ENCODE data around the gene PRSS57.

The PRSS57 gene

DNA sequence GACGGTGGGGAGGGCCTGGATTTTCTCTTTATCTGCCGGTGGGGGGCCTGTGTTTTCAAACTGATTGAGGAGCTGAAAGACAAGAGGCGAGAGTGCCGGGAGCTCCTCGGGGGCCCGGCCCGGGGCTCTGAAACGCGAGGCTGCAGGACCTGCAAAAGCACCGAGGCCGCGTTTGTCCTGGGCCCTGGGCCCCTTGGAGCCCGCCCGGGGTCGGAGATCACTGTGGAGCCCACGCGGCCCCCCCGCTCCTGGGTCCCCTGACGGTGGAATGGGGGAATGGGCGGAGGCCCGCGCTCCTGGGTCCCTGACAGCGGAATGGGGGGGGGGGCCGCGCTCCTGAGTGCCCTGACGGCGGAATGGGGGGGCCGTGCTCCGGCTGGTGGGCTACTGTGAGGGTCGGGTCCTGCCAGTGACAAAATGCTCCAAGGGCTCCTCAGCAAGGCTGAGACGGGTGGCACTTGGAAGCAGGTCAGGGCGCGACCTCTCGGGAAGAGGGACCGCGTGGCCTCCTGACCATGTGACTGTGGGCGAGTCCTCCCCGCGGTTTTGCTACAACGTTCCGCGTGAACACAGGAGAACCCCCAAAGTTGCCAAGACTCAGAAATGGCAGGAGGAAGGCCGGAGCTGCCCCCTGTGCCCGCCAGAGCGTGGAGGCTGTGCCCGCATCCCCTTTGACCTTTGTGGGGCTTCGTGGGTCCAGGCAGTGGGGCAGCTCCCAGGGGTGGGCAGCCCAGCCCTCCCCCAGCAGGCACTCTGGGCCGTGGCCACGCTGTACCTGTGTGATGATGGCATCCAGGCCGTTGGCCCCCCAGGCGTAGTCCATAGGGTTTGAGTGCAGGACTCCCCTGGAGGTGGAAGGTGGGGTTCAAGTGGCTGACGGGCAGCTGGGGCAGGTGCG lies 46.1 kb downstream of the PRSS57 start:
- DNase-seq = no peak

DNA sequence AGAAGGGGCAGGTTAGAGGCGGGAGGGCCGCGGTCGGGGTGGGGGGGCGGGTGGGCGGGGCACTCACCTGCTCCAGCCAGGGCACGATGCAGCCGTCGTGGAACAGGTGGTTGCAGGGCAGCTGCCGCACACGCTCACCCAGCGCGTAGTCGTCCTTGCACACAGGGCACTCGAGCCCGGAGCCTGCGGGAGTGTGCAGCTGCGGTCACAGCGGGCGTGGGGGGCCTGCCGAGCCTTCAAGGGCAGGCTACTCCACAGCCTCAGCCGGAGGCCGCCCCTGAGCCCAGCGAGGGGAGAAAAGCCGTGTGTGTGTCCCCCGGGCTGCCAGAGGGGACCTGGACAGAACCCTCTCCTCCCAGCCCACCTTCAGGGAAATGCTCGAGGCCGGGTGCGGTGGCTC lies 46.9 kb downstream of the PRSS57 start:
- no peak for DNase-seq

DNA sequence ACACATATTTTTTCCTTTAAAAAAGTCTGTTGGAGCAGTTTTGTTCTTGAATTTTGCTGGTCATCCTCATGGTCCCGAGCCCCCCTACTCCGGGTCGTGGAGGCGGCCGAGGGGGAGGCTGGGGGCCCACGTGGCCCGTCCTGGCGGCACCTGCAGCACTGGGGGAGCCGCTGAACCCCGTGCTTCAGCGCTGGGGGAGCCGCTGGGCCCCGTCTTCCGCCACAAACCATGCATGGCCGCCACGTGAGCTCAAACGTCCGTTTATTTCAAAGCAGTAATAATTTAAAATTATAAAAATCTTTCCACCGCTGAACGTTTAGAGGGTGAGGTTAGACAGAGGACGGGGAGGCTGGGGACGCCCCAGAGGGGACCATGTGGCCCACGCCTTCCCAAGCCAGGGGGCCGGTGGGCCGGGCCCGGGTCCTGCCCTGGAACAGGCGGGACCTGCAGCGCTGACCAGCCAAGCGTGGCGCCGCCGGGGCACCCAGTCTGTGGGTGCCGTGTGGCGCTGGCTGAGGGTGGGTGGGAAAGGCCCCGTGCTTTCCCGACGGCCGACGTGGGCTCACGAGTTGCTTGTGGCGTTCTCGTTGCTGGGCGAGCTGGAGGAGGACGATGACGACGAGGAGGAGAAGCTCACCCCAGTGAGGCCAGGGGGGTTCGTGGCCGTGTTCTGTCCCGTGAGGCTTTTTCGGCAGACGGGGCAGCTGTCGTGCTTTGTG lies 47.5 kb downstream of the PRSS57 start:
- DNase-seq = no peak

DNA sequence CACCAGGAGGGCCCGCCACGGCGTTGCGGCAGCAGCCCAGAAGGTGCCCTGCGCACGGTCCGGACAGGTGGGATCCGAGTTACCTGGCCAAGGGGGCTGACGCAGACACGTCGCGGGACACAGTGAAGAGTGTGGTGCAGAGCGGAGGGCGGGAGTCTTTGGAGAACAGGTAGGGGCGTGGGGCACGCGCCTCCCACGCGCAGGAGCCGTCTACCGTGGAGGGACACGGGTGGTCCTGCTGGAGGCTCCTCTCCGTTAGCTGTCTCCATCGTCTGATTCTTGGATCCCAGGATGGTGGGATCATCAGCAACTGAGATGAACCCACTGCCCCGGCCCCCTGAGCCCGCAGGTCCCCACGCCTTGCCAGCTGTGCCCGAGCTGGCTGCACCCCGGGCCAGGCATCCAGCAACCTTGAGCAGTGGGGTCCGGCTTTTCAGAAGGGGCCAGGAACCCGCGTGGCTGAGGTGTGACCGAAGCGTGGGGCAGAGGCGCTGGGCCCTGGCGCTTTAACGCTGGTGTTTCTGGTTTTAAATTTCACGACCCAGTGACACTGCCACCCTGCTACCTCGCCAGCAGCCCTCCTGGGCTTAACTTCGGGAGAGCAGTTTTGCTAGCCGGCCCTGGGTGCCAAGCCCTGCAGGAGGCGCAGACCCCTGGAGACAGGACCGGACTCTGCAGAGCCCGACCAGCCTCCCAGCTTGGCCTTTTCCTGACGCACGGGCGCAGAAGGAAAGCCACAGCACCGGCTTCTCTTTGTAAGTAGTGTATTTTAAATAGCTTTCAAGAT lies 48.3 kb downstream of the PRSS57 start:
- no peak for DNase-seq

DNA sequence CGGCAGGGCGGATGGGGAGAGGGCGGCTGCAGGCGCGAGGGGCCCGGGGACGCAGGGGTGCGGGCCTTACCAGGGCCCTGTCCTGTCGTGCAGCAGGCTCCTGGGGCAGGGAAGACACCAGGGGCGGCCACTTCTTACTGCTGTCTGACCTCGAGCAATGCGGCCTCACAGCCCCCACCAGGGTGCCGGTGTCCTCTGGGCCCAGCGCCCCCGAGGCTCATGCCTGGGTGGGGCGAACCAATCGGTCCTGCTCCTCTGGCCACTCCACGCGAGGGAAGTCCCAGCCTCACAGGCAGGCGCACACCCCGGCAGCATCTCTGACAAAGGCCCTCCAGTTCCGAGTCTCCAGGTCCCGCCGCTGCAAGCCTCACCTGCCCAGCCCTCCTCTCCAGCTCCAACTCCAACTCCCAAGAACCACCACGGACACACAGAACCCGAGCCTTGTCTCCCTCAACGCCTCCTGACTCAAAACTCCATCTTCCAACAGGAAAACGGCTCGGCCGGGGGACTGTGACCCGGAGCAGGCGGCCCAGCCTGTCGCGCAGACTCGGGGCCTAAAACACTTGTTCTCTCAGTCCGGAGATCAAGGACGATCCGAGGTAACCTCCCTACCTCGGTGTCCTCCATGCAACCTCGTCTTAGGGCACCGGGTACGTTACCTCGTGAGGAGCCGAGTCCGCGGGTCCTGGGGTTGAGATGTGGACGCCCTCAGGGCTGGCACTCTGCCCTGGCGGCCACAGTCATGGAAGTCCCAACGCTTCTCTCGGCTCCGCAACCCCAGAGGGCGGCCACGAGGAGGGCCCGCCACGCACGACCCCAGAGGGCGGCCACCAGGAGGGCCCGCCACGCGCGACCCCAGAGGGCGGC lies 49.1 kb downstream of the PRSS57 start:
- DNase-seq = no peak

DNA sequence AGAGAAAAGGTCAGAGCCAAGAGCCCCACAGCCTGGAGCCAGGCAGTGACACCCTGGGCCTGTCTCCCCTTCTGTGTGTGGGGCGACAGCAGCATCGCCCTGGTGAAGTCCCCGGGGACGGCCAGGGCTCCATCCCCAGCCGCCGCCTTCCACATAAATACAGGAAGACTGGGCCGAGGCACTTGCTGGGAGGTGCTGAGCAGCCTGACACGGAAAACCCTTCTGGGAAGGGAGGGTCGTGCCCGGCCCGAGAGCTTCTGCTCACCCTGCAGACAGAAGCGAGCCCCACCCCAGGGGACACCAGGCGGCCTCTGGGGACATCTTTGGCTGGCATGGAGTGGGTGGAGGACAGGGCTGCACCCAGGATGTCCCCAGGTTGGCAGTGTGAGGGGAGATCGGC lies 50.5 kb downstream of the PRSS57 start:
- DNase-seq = no peak

DNA sequence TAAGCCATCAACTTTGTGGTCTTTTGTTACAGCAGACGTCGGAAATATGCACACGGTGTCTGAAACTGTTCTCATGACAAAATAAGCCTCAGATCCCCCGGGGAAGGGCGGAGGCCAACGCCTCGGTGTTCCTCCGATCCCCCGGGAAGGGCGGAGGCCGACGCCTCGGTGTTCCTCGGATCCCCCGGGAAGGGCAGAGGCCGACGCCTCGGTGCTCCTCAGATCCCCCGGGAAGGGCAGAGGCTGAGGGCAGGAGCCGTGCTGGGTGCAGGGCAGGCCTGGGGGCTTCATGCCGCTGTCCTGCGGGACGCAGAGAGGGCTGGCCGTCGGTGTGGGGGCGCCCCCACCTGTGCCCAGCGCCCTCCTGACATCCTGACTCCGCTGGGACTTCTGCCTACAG lies 50.9 kb downstream of the PRSS57 start:
- DNase-seq = no peak

DNA sequence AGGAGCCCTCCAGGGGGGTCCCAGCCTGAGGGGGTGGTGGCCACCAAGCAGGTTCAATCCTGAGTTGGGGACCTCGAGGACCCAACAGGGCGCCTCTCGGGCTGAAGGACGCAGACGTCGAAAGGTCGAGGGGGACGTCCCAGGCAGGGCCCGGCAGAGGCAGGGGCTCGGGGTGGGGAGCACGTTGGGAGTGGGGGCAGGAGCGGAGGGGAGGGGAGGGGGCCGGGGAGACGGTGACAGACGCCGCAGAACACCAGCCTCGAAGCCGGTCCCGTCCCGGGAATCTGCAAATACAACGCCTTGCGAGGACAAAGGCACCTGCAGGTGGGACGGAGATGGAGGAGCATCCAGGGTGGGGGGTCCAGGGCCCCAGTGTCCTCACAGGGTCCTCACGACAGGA lies 51.5 kb downstream of the PRSS57 start:
- no peak for DNase-seq

DNA sequence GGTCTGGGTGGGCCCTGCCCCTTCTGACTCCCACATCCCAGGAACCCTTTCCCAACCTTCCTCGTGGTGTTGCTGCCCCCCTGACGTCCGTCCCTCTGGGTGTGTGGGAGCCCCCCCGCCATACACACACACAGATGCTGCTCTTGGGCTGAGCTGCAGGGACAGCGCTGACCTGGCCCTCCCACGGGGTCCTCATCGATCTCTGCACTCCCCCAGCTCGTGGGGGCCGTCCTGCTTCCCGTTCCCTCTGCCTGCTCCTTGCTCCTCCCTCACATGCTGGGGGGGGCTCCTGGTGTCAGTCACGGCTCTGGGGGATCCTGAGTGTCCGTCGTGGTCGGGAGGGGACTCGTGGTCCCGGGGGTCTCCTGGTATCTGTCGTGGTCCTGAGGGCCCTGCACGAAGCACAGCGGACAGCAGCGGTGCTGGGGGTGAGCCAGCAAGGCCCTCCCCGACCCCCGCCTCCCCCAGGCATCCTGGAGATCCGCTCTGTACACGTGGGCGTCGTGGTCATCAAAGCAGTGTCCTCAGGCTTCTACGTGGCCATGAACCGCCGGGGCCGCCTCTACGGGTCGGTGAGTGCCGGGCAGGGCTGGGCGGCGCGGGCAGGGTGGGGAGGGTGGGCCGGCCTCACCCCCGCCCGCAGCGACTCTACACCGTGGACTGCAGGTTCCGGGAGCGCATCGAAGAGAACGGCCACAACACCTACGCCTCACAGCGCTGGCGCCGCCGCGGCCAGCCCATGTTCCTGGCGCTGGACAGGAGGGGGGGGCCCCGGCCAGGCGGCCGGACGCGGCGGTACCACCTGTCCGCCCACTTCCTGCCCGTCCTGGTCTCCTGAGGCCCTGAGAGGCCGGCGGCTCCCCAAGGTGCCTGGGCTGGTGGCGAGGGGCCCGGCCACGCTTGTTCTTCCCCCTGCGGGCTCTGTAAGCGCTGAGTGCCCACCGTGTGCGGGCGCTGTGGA lies 52.2 kb downstream of the PRSS57 start:
- DNase-seq = no peak

DNA sequence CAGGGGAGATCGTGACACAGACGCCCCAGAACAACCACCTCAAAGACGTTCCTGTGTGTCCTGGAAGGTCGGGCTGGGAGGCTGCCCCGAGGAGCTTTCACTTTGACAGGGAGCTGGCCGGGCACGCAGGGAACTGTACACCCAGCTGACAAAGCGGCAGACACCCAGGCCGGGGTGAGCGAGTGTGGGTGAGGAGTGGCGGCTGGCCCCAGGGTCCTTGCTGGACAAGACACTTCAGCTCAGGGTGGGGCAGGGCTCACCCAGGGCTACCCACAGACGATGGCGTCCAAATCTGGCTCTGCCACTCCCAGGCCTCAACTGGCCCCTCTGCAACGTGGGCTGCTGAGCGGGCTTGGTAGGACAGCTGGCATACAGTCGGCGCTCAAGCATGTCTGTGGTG lies 53.5 kb downstream of the PRSS57 start:
- DNase-seq = no peak

DNA sequence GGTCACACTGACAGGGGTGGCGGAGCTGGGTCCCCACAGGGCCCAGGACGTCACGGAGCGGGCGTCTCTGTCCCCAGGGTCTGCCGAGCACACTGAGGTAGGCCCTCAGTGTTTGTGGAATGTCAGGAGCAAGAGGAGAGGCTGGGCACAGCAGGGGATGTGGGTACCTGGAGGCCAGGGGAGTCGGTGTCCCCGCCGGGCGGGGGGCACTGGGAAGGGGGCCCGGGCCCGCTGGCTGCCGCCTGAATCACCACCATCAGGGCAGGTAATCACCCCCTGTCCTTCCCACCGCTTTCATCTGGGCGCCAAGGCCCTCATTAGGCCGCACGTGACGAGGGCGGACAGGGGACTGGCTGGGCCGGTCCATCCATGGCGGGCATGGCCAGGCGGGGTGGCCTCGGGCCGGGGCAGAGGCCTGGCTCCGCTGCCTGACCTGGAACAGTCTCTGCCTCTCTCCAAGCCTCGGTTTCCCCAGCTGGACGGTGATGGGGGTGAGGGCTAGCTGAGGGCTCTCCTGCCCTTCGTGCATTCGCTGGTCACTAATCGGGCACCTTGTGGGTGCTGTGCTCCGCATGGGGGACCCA lies 54.6 kb downstream of the PRSS57 start:
- DNase-seq = no peak

DNA sequence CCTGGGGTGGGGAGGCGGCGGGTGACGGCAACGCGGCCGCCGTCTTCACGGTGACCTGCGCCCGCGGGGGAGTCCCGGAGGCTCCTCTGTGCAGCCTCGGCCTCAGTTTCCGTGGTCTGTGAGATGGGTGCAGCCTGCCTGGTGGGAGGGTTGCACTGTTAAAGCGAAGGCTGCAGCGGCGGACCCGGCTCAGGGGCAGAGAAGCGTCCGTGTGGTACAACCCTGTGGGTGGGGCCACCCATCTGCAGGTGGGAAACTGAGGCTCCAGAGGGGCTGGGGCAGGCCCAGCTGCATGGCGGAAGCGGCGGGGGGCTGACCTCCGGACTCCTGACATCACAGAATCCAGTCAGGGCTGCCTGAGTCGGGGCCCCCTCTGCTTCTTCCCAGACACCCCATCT lies 55.1 kb downstream of the PRSS57 start:
- no peak for DNase-seq

DNA sequence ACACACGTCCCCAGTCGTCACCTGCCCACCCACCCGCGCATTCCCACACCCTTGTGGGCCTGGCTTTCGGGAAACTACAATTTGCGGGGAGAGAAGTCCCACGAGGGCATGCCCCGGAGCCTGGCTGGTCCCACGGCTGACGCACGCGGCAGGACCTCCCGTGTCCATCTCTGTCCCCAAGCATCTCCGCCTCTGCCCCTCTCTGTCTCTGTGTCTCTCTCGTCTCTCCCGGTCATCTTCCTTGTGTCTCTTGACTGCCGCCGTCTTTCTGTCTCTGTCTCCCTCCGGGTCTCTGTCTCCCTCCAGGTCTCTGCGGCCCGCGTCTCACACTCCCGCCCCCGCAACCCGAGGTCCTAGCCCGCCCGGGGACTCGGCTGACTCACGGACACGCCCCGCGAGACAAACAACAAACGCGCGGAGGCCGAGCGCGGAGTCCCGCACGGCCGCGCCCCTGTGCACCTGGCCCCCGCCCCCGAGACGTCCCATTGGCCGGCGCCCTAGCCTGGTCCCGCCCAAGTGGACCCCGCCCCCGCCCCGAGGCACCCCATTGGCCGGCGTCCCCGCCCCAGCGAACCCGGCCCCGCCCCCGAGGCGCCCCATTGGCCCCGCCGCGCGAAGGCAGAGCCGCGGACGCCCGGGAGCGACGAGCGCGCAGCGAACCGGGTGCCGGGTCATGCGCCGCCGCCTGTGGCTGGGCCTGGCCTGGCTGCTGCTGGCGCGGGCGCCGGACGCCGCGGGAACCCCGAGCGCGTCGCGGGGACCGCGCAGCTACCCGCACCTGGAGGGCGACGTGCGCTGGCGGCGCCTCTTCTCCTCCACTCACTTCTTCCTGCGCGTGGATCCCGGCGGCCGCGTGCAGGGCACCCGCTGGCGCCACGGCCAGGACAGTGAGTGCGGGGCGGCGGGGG lies 55.7 kb downstream of the PRSS57 start, which contains the start of gene FGF22:
Gene FGF22 (plus strand): TSS at position 627 of the 908 bp plus-strand sequence. CDS start 47 bp downstream, at position 674.
- DNase-seq = peak; percentile 98

DNA sequence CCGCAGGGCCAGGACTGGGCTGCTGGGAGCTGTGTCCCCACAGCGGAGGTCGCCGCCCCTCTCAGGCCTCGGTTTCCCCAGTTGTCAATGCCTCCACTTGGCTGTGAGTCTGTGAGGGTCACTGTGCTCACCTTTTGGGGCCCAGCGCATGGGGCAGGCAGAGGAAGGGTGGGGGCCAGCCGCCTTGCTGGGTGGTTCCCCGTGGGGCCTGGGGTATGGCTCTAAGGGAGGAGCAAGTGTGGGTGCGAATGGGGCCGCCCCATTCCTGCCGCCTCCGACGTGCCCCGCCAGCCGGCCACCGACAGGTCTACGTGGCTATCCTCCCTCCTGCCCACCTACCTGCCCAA lies 56.4 kb downstream of the PRSS57 start:
- DNase-seq = no peak

Measured in effector CD8-positive, alpha-beta T cell (primary cell).